Heart right ventricle (tissue), 16 donors: ENCODE results near the gene THAP9. TPM values are rescaled to one million over a fixed set of nuclear protein-coding genes. Genes with fewer than 3 reads are reported as not detected.
"Not testable (repeated sequence)": the region's sequence is repeated elsewhere in the genome, so short reads cannot be mapped to it uniquely, and the experiment has no call there.

Experiments
- ATAC-seq, 8 donors: fragments of 200-7000 bp; cut with Tn5 transposase; one replicate each; pipeline ENCODE4 v1.9.1; 2020; ENCODE audit warnings: mild to moderate bottlenecking in 8 of 8, moderate library complexity in 8 of 8, moderate number of reproducible peaks in 1 of 8
- DNase-seq, 2 donors: peaks; one replicate each; pipeline ENCODE4 v3.0.0-alpha.2; 2020
- H3K27ac ChIP-seq, 10 donors: fragments of 200-600 bp; sonication (generic) in 2 of 10; one replicate each; pipeline versions ENCODE4 v1.5.0 to v1.8.0; 2020 to 2022; ENCODE audit warnings: mild to moderate bottlenecking in 3 of 10
- H3K27me3 ChIP-seq, 7 donors: fragments of 200-600 bp; one replicate each; pipeline ENCODE4 v1.8.0; 2021 to 2022; ENCODE audit warnings: mild to moderate bottlenecking in 2 of 7
- H3K36me3 ChIP-seq, 9 donors: fragments of 200-600 bp; sonication (generic) in 1 of 9; one replicate each; pipeline versions ENCODE4 v1.5.0 to v1.8.0; 2020 to 2022; ENCODE audit warnings: mild to moderate bottlenecking in 2 of 9
- H3K4me1 ChIP-seq, 9 donors: fragments of 200-600 bp; sonication (generic) in 1 of 9; one replicate each; pipeline versions ENCODE4 v1.5.0 to v1.8.0; 2020 to 2022; ENCODE audit warnings: mild to moderate bottlenecking in 4 of 9
- H3K4me3 ChIP-seq, 10 donors: fragments of 200-600 bp; sonication (generic) in 2 of 10; one replicate each; pipeline versions ENCODE4 v1.5.0 to v1.8.0; 2020 to 2022; ENCODE audit warnings: mild to moderate bottlenecking in 7 of 10, moderate library complexity in 2 of 10
- H3K9me3 ChIP-seq, 11 donors: fragments of 200-600 bp in 10 of 11; sonication (generic) in 2 of 11; one replicate each; pipeline versions ENCODE4 v1.5.0 to v1.8.0; 2013 to 2022; ENCODE audit warnings: mild to moderate bottlenecking in 2 of 11, control low read depth in 1 of 11, moderate library complexity in 1 of 11
- CTCF ChIP-seq, 9 donors: fragments of 200-600 bp; sonication (generic) in 2 of 9; IDR thresholded peaks; one replicate each; pipeline versions ENCODE4 v1.5.0 to v1.8.0; 2021 to 2022; ENCODE audit warnings: antibody characterized with exemption in 9 of 9, mild to moderate bottlenecking in 5 of 9, moderate library complexity in 1 of 9
- WGBS, 2 donors: extraction: QIAGEN DNeasy Blood & Tissue Kit; methylation state at CpG; one replicate each; pipeline ENCODE4 v1.1.7; 2013; ENCODE audit warnings: inconsistent platforms in 1 of 2; 5-methylcytosine and 5-hydroxymethylcytosine counted together
- intact Hi-C, 10 donors: fragments of 100-400 bp; cut with DNase I; formaldehyde crosslinking; loops; one replicate each; pipeline versions ENCODE4 v1.11.1 to v1.14.2; 2022
- polyA plus RNA-seq, 2 donors: library from polyadenylated mRNA; stranded (reverse); fragments of 200-250 nt; gene quantifications; one replicate each; pipeline ENCODE4 v1.2.3, GENCODE V29; 2013
- total RNA-seq, 10 donors: library from RNA; stranded (reverse); fragmentation: NEBNext Ultra II Directional in 3 of 10; extraction: Animal tissue kit (Norgen Biotek cat#: 25700) in 3 of 10; gene quantifications; one replicate each; pipeline versions ENCODE4 v1.2.1 to v1.2.4, GENCODE V29; 2021 to 2023
- donor health status: Arrhythmogenic right ventricular cardiomyopathy.
- donor health status: ischemic (EF 13 %, LVEDD 7.1; RV severe dilation, severe dysfunction).
- donor health status: healthy with polysubstance abuse.
- donor health status: DM: no; HTN: yes; CAD: no.
- donor health status: DM: no; HTN: no; CAD: no.
- donor health status: ischemic (EF 25% LVEDD 6.9; RV normal size, moderate dysfunction).
- donor health status: ischemic (EF 25% LVEDD 5.7; RV mildly dilated, moderate dysfunction).
- donor health status: healthy.
- donor health status: DM: yes; HTN: yes; CAD: no.
- donor health status: Ischemic cardiomyopathy.
- donor health status: ischemic (EF 35%, LVEDD 5.7; RV mildly dilated, moderate dysfunction).
- donor health status: nonischemic (EF 11% LVEDD 7.7; RV severe dilation, severe dysfunction).
- donor health status: DM: yes; HTN: yes; CAD: no.
- donor health status: PGD.
- donor health status: ischemic (EF 29% LVEDD 5.4; RV normal size, mild dysfunction).
- donor health status: nonischemic (EF 23%, LVEDD 6.1; RV moderate dilation, normal function).

Gene THAP9
- total and polyA plus RNA-seq, 12 donors: 1.9 to 9.1 (median 5.7) TPM

GRCh38 chr4:82852751-82853285 lies 47.7 kb upstream of the THAP9 start:
- DNase-seq (no peak), ATAC-seq (no peak)
- Histone ChIP-seq H3K27ac (peak overlapping the region in 1 of 10 donors; percentile 11), H3K4me1 (peaks cover 0 to 12% (median 0%) of the 10 kb centered on the region in 9 donors), H3K27me3 (no peaks in the 10 kb centered on the region), H3K4me3 (no peak overlapping the region), H3K9me3 (no peaks in the 10 kb centered on the region), H3K36me3 (peaks cover 0 to 100% (median 83%) of the 10 kb centered on the region in 9 donors)
- 66 to 69% methylated on average over 5 of the region's 5 CpGs for whole genome bisulfite sequencing, 2 donors
- TF ChIP-seq CTCF (IDR thresholded peaks at IDR 0.05): no peak
- intact Hi-C loops: no loop called here

- H3K4me3 ChIP-seq, H3K4me1 ChIP-seq, H3K27ac ChIP-seq, DNase-seq, H3K9me3 ChIP-seq, H3K27me3 ChIP-seq, ATAC-seq: not testable (repeated sequence)
- intact Hi-C loops: loop anchor here in 1 of 10 donors (5.0 kb wide), 1 partner anchor 33 kb away; no protein-coding TSS in a partner anchor
- 96 to 97% methylated on average over 2 of the region's 2 CpGs for WGBS, 2 donors
- H3K36me3 ChIP-seq: peaks cover 0 to 100% (median 60%) of the 10 kb centered on the region in 9 donors
These were observed 40.0 kb upstream of the THAP9 start for GRCh38 chr4:82860487-82860886.

GRCh38 chr4:82861529-82861928 lies 39.0 kb upstream of the THAP9 start:
- H3K4me1 ChIP-seq: peaks cover 0 to 19% (median 9%) of the 10 kb centered on the region in 9 donors
- H3K36me3 ChIP-seq: peaks cover under 1 to 100% (median 64%) of the 10 kb centered on the region in 9 donors

GRCh38 chr4:82864336-82864979 lies 36.1 kb upstream of the THAP9 start:
- ATAC-seq (no peak), DNase-seq (no peak)
- Histone ChIP-seq H3K27ac (no peak overlapping the region), H3K4me3 (no peak overlapping the region), H3K27me3 (no peaks in the 10 kb centered on the region), H3K4me1 (peaks cover 0 to 21% (median 9%) of the 10 kb centered on the region in 9 donors), H3K36me3 (peaks cover 0 to 100% (median 75%) of the 10 kb centered on the region in 9 donors), H3K9me3 (no peaks in the 10 kb centered on the region)
- intact Hi-C loops: loop anchor here in 1 of 10 donors (5.0 kb wide), 1 partner anchor 37 kb away; no protein-coding TSS in a partner anchor
- TF ChIP-seq CTCF (IDR thresholded peaks at IDR 0.05): no peak
- WGBS, 2 donors: 92% methylated on average over 6 of the region's 6 CpGs

More at GRCh38 chr4:82861529-82861928, 39.0 kb upstream of the THAP9 start:
- ATAC-seq (no peak), DNase-seq (no peak)
- intact Hi-C loops: loop anchor here in 1 of 10 donors (5.0 kb wide), 1 partner anchor 34 kb away; no protein-coding TSS in a partner anchor
- Histone ChIP-seq H3K4me3 (no peak overlapping the region), H3K9me3 (no peaks in the 10 kb centered on the region), H3K27me3 (no peaks in the 10 kb centered on the region), H3K27ac (no peak overlapping the region)
- TF ChIP-seq CTCF (IDR thresholded peaks at IDR 0.05): no peak

- no peak for TF ChIP-seq CTCF (IDR thresholded peaks at IDR 0.05)
- Histone ChIP-seq H3K4me1 (peaks cover 0 to 21% (median 9%) of the 10 kb centered on the region in 9 donors), H3K27me3 (no peaks in the 10 kb centered on the region), H3K27ac (peak overlapping the region in 4 of 10 donors; percentile 4 to 66 (median 32)), H3K4me3 (no peak overlapping the region), H3K9me3 (no peaks in the 10 kb centered on the region), H3K36me3 (peaks cover 0 to 100% (median 86%) of the 10 kb centered on the region in 9 donors)
- peak in 5 of 8 donors; percentile 27 to 55 (median 52) for ATAC-seq
- intact Hi-C loops: no loop called here
- WGBS, 2 donors: 34 to 54% methylated on average over 1 of the region's 1 CpG
- DNase-seq: no peak
These were observed 34.9 kb upstream of the THAP9 start for GRCh38 chr4:82865592-82865991.

GRCh38 chr4:82866033-82866432 lies 34.5 kb upstream of the THAP9 start:
- Histone ChIP-seq H3K36me3 (peaks cover 0 to 100% (median 90%) of the 10 kb centered on the region in 9 donors), H3K27ac (peak overlapping the region in 5 of 10 donors; percentile 4 to 66 (median 20)), H3K4me1 (peaks cover 0 to 21% (median 9%) of the 10 kb centered on the region in 9 donors)
- DNase-seq, ATAC-seq, intact Hi-C loops, H3K4me3 ChIP-seq, H3K9me3 ChIP-seq, H3K27me3 ChIP-seq: not testable (repeated sequence)
- WGBS, 2 donors: 82 to 89% methylated on average over 6 of the region's 6 CpGs
